Activated T-helper 1 cell treated with Interleukin-2 at 50 U/mL for 16 hours (primary cell): Measurements from ENCODE around the gene SNAP91.
"Not testable (repeated sequence)": the region's sequence is repeated elsewhere in the genome, so short reads cannot be mapped to it uniquely, and the experiment has no call there.

Experiments used
- DNase-seq: peaks from one replicate; pipeline ENCODE4 v3.0.0-alpha.2; 2020; ENCODE audit warnings: low read depth

SNAP91 gene

DNA sequence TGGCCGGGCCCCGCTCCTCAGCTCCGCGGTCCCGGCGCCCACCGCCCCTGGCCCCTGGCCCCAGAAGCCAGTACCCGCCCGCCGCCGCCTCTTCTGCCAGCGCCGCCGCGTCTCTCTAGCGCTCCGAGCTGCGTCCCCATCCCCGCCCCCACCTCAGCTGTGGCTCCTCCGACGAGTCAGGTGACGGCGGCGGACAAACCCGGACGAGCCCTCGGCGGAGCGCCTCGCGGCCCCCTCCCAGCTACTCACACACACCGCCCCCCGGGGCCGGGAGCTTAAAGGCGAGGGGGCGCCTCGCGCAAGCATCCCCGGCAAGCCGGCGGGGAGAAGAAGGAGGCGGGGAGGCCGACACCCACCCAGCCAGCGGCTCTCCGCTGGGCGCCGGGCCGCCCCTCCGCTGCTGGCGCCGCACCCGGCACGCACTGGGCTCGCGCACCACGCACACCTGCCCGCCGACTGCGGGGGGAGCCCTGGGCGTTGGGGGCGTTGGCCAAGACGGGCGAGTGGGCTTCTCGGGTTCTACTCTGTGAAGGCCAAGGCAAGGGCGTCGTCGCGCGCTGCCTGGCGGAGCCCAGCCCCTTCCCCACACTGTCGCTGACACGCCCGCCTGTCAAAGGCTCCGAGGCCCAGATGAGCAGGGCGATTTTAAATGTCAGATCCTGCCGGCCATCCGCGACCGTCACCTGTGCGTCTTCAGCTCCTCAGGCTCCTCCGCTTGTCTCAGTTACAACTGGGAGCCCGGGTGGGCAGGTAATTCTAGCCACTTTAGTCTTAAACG, at the start of gene SNAP91:
TSS of gene SNAP91 (minus strand) at position 132 of the 778 bp plus-strand sequence. CDS start 1,174 bp downstream, outside the sequence.
- no peak for DNase-seq

- DNase-seq, result no peak
Observed at GRCh38 chr6:83758533-83758932, 49.6 kb upstream of the SNAP91 start.

GRCh38 chr6:83757021-83757420, 48.1 kb upstream of the SNAP91 start:
- no peak for DNase-seq

- no peak for DNase-seq
Observed at GRCh38 chr6:83756565-83756964, 47.7 kb upstream of the SNAP91 start.

- DNase-seq, result not testable (repeated sequence)
Observed at GRCh38 chr6:83752375-83752774, 43.5 kb upstream of the SNAP91 start.

DNA sequence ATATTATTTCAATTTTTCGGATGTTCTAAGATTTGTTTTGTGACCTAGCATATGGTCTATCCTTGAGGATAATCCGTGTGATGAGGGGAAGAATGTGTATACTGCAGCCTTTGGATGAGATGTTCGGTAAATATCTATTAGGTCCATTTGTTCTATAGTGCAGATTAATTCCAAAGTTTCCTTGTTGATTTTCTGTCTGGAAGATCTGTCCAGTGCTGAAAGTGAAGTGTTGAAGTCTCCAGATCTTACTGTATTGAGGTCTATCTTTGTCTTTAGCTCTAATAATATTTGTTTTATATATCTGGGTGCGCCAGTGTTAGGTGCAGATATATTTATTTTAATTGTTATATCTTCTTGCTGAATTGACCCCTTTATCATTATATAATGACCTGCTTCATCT, 32.2 kb upstream of the SNAP91 start:
- no peak for DNase-seq

- no peak for DNase-seq
Observed at GRCh38 chr6:83735461-83735860, 26.6 kb upstream of the SNAP91 start.

GRCh38 chr6:83729871-83730270, 21.0 kb upstream of the SNAP91 start:
- DNase-seq, result no peak

GRCh38 chr6:83722876-83723275, 14.0 kb upstream of the SNAP91 start:
- no peak for DNase-seq

DNA sequence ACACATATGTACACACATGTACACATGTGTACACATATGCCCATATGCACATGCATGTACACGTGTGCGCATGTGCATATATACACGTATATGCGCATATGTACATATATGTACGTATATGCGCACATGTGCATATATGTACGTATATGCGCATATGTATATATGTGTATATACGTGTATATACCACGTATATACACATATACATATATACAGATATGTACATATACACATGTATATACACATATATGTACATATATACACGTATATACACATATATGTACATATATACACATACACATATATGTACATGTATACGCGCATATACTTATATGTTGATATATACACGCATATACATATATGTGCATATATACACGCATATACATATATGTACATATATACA, 8.9 kb upstream of the SNAP91 start:
- no peak for DNase-seq

DNA sequence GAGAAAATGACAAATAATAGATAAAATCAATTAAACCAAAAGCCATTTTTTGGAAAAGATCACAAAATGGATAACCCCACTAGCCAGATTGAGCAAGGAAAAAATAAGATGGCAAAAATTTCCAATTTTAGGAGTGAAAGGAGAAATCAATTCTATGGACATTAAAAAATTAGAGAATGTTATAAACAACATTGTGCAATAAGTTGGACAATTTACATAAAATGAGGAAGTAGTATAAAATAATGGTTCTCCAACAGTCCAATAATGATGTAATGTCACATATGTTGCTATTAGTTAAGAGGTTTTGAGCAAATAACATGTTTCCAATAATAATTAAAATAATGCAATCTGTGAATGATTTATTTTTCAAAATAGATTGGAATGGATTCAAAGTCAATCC, 3.1 kb upstream of the SNAP91 start:
- no peak for DNase-seq

DNA sequence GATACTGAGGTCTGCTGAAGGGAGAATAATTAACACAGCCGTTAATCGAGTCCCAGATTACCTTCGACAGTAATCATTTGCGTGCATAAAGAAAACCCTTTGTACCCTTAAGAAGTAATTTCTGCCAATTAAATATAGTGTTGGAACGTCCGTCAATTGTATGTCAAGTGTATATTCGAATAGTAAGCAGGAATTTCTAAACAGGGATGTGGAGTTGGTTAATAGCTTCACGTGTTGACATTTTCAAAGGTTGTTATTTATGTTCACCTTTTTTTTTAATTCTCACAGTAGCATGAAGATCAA, 798 bp upstream of the SNAP91 start:
- no peak for DNase-seq

GRCh38 chr6:83708546-83708969, 343 bp downstream of the SNAP91 start:
- no peak for DNase-seq

DNA sequence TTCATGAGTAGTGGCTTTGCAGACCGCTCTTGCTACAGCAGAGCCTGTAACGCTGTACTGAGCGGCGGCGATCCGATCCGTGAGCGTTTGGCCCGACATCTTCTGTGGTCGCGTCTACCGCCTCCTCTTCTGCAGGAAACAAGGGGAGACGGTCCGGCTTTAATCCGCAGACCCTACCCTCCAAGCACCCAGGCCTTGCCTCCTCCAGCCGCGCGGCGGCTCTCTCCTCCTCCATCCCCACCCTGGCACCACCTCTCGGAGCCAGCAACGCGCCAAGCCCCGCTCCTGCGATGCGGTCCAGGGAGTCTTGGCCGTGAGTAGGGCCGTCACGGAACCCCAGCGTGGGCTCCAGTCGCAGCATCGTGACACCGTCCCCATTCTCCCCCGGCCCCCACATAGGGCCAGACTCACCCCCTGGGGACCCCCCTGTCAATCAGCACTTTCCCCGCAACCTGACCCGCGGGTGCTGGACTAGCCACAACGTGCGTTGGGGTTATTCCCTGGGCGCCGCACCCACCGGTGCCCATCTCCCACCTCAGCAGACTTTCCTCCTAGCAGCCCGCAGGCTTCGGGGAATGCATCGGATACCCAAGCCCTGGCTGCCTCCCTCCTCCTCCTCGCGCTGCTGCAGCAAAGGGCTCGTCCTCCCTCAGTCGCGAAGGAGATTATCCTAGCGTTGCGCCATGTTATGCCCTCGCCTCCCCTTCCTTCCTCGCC, 914 bp downstream of the SNAP91 start:
- DNase-seq, result no peak

DNA sequence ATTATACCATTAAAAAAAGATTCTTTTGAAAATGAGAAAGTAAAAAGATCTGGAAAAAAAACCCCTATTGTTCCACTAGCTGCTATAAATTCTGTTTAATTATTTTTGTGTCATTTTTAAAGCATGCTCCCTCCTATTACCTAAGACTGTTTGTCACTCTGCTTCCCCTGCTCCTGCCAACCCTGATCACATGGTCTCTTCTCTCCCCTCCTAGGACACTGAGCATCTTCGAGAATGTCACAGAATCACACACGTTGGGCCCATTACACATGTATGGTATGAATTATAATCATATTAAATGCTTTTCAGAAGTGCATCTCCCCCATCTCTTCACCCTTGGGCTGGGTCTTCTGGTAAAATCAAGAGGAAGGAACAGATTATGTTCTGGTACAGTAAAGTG, 6.2 kb downstream of the SNAP91 start:
- DNase-seq, result no peak

GRCh38 chr6:83702077-83702476, 6.8 kb downstream of the SNAP91 start:
- no peak for DNase-seq

DNA sequence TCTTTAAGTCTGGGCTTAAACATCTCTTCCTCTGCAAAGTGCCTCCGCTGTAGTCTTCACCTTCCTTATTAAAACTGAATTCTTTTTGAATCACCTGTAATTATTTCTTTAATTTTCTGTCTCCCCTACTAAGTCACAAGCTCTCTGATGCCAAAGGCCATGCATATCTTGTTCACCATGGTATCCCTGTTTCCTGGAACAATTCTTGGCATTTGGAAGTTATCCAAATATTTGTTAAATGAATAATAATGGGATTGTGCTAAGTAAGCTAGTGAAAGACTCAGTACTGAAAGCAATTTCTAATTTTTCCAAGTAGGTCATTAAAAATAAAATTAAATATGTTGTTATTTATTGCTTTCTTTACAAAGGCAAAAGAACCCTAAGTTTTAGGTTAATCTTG, 12.2 kb downstream of the SNAP91 start:
- DNase-seq, result no peak

GRCh38 chr6:83685481-83685880, 23.4 kb downstream of the SNAP91 start:
- no peak for DNase-seq

DNA sequence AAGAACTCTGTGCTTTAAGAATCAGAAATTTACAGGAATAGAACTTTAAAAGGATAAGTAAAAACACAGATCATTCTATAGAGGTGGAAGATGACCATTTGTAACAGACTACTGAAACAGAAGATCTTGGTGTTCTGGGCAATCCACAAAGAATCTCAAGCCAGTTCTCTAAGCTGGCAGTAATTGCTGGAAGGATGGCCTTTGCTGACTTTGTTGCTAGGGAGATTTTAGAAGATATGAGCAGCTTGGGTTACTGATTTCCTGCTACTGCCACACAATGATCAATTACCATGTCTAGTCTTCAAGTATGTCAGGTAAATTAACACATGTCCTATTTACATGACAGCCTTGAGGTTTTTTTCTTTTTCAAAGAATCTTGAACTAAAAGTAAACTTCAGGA, 31.1 kb downstream of the SNAP91 start:
- DNase-seq, result no peak

- DNase-seq, result no peak
Observed at GRCh38 chr6:83637953-83638352, 70.9 kb downstream of the SNAP91 start.

- no peak for DNase-seq
Observed at GRCh38 chr6:83636800-83637199, 72.1 kb downstream of the SNAP91 start.

DNA sequence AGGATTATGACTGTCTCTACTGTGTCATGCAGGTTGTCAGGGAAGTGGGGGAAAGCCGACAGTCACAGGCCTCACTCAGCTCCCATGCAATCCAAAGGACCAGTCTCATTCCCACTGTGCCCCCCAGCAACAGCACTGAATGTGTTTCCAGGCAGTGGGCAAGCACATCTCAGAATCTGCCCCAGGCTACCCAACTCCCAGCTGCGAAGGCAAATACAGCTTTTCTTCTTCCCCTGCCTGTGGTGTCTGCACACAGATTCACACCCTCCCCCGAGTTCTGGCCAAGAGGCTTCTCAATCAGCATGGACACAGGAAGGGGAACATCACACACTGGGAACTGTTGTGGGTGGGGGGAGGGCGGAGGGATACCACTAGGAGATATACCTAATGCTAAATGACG, 75.3 kb downstream of the SNAP91 start:
- DNase-seq, result no peak

DNA sequence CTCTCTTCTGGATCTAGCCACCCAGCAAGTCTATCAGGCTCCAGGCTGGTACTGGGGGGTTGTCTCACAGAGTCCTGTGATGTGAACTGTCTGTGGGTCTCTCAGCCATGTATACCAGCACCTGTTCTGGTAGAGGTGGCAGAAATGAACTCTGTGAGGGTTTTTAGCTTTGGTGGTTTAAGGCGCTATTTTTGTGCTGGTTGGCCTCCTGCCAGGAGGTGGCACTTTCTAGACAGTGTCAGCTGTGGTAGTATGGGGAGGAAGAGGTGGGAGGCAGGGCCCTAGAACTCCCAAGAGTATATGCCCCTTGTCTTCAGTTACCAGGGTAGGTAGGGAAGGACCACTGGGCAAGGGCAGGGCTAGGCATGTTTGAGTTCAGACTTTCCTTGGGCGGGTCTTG, 75.8 kb downstream of the SNAP91 start:
- DNase-seq, result no peak

DNA sequence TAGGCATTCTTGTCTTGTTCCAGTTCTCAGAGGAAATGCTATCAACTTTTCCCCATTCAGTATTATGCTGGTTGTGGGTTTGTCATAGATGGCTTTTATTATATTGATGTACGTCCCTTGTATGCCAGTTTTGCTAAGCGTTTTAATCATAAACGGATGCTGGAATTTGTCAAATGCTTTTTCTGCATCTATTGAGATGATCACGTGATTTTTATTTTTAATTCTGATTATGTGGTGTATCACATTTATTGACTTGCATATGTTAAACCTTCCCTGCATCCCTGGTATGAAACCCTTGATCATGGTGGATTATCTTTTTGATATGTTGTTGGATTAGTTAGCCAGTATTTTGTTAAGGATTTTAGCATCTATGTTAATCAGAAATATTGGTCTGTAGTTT, 79.0 kb downstream of the SNAP91 start:
- DNase-seq, result not testable (repeated sequence)
